HFFc6 (cell line): ENCODE measurements around the gene ARHGAP26. TPM values are rescaled to one million over a fixed set of nuclear protein-coding genes. Genes with fewer than 3 reads are reported as not detected.

Source experiments
- DNase-seq: peaks from one replicate; pipeline ENCODE4 v3.0.0-alpha.2; 2018
- H3K27ac Mint-ChIP-seq: 2 replicates; pipeline ENCODE4 v1.8.0; 2020; ENCODE audit warnings: mild to moderate bottlenecking, mixed read lengths
- H3K27me3 Mint-ChIP-seq: 2 replicates; pipeline ENCODE4 v1.8.0; 2021; ENCODE audit warnings: mild to moderate bottlenecking, moderate library complexity, mixed read lengths; ENCODE audit not compliant: insufficient read depth
- H3K36me3 Mint-ChIP-seq: 2 replicates; pipeline ENCODE4 v1.8.0; 2021; ENCODE audit warnings: low read depth, mixed read lengths
- H3K4me1 Mint-ChIP-seq: 2 replicates; pipeline ENCODE4 v1.8.0; 2020; ENCODE audit warnings: low read depth, mixed read lengths
- H3K4me3 Mint-ChIP-seq: 2 replicates; pipeline ENCODE4 v1.8.0; 2020; ENCODE audit warnings: mild to moderate bottlenecking, moderate library complexity, mixed read lengths
- H3K9me3 Mint-ChIP-seq: 2 replicates; pipeline ENCODE4 v1.8.0; 2020; ENCODE audit warnings: mild to moderate bottlenecking, mixed read lengths
- CTCF ChIP-seq: fragments of 200-600 bp; sonication (generic); IDR thresholded peaks from 2 replicates; pipeline ENCODE4 v1.5.0; 2021; ENCODE audit warnings: antibody characterized with exemption, mild to moderate bottlenecking
- total RNA-seq, 6 experiments: library from RNA; stranded (reverse); fragmentation: NEBNext Ultra II Directional; extraction: Animal tissue kit (Norgen Biotek cat#: 25700); gene quantifications; 2 replicates in 1 of 6; 3 replicates in 5 of 6; pipeline ENCODE4 v1.2.3, GENCODE V29; 2021

Gene ARHGAP26
- total RNA-seq, 6 experiments from 2014 or later: 2.3 to 3.6 (median 3.1) TPM

DNA sequence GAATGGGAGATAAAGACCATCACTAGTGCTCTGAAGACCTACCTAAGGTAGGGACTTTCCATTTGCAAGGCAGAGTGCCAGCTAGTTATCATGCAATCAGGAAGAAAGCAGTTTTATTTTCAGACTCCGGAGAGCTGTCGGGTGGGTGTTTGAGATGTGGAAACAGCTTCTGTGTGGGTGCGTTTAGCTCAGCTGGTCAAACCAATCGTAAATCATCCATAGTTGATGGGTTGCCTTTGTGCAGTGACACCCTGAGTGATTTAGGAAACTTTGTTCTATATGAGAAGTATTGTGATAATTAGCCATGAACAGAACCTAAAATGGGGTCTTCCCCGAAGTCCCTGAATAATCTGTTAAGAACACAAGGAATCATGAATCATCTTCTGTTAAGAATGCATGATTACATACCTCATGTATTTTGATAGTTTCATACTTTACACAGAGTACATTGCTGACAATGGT lies 284.3 kb downstream of the ARHGAP26 start:
- Mint-ChIP-seq H3K27me3 (no peaks in the 10 kb centered on the region), H3K4me1 (peaks cover 81% of the 10 kb centered on the region), H3K9me3 (no peaks in the 10 kb centered on the region), H3K36me3 (peaks cover 19% of the 10 kb centered on the region; the same call in 1 of the 2 replicates), H3K27ac (no peak overlapping the region), H3K4me3 (no peak overlapping the region; the same call in 1 of the 2 replicates)
- no peak for DNase-seq
- TF ChIP-seq CTCF: no peak

GRCh38 chr5:143055596-143056338 lies 285.6 kb downstream of the ARHGAP26 start:
- Mint-ChIP-seq H3K9me3 (no peaks in the 10 kb centered on the region), H3K36me3 (peaks cover 19% of the 10 kb centered on the region; the same call in 1 of the 2 replicates), H3K4me1 (peaks cover 88% of the 10 kb centered on the region), H3K27me3 (no peaks in the 10 kb centered on the region), H3K27ac (no peak overlapping the region), H3K4me3 (no peak overlapping the region)
- TF ChIP-seq CTCF: no peak
- peak; percentile 25 for DNase-seq

DNA sequence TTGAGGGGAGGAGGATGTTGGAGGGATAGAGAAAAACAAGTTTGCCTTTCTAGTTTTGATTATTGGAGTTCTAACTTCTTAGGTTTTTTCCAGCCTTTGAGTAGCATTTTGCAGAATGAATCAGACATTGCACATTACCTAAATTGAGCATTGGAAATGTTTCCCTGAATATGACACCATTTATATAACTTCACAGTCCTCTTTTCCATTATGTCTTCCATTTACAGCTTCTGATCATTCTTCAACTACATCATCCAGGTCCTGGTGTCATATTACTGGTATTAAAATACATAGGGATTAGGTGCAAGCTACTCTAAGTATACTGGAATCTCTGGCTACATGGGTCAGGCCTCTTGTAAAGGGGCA lies 286.1 kb downstream of the ARHGAP26 start:
- no peak for DNase-seq
- Mint-ChIP-seq H3K4me1 (peaks cover 89% of the 10 kb centered on the region), H3K36me3 (peaks cover 19% of the 10 kb centered on the region; the same call in 1 of the 2 replicates), H3K27me3 (no peaks in the 10 kb centered on the region), H3K9me3 (no peaks in the 10 kb centered on the region), H3K27ac (no peak overlapping the region), H3K4me3 (no peak overlapping the region)
- TF ChIP-seq CTCF: no peak

- no peak overlapping the region for H3K4me3 Mint-ChIP-seq
- no peak for TF ChIP-seq CTCF
- no peak overlapping the region for H3K27ac Mint-ChIP-seq
- H3K9me3 Mint-ChIP-seq: no peaks in the 10 kb centered on the region
- H3K27me3 Mint-ChIP-seq: no peaks in the 10 kb centered on the region
- H3K36me3 Mint-ChIP-seq: peaks cover 19% of the 10 kb centered on the region; the same call in 1 of the 2 replicates
- peaks cover 89% of the 10 kb centered on the region for H3K4me1 Mint-ChIP-seq
- no peak for DNase-seq
Measured at GRCh38 chr5:143056792-143057579, 286.8 kb downstream of the ARHGAP26 start.

DNA sequence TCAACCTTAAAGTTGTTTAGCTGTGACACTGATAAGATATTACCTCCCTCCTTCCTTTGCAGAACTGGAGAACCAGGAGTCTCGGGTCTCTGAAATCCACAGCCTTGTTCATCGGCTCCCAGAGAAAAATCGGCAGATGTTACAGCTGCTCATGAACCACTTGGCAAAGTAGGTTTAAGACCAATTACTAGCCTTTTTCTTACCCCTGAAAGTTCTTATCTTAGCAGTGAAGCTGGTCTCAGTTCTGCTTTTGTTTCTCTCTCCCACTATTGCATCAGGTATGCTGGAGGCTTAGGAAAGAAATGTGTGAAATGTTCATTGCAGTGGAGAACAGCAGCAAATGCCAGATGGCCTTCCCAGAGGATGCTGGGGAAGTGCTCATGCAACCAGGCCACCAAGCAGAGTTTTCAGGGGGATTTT lies 287.4 kb downstream of the ARHGAP26 start:
- H3K27me3 Mint-ChIP-seq: no peaks in the 10 kb centered on the region
- H3K36me3 Mint-ChIP-seq: peaks cover 19% of the 10 kb centered on the region; the same call in 1 of the 2 replicates
- H3K4me1 Mint-ChIP-seq: peaks cover 89% of the 10 kb centered on the region
- no peak for DNase-seq
- H3K27ac Mint-ChIP-seq: no peak overlapping the region
- no peak overlapping the region for H3K4me3 Mint-ChIP-seq
- no peaks in the 10 kb centered on the region for H3K9me3 Mint-ChIP-seq
- no peak for TF ChIP-seq CTCF
